RWPE2 (cell line): ENCODE results near the gene RBMXL2.

Source experiments
- ATAC-seq: fragments of 200-7000 bp; cut with Tn5 transposase; 3 replicates; pipeline ENCODE4 v1.9.1; 2021; ENCODE audit warnings: low read depth
- DNase-seq: peaks from one replicate; pipeline ENCODE4 v3.0.0-alpha.2; 2020; ENCODE audit warnings: low spot score
- H3K27ac ChIP-seq: fragments of 450-650 bp; 2 replicates; pipeline ENCODE4 v1.5.1; 2017; ENCODE audit warnings: mild to moderate bottlenecking; ENCODE audit not compliant: poor library complexity, severe bottlenecking
- H3K27me3 ChIP-seq: fragments of 250-450 bp; sonication (Bioruptor Pico); 2 replicates; pipeline ENCODE4 v1.5.1; 2021; ENCODE audit warnings: mild to moderate bottlenecking, moderate library complexity; ENCODE audit not compliant: insufficient read depth, poor library complexity, severe bottlenecking
- H3K36me3 ChIP-seq: fragments of 250-450 bp; sonication (Bioruptor Pico); 2 replicates; pipeline ENCODE4 v1.5.1; 2020; ENCODE audit warnings: low read depth, mild to moderate bottlenecking, moderate library complexity
- H3K4me1 ChIP-seq: fragments of 250-450 bp; sonication (Bioruptor Pico); 2 replicates; pipeline ENCODE4 v1.5.1; 2021; ENCODE audit warnings: mild to moderate bottlenecking, moderate library complexity; ENCODE audit not compliant: insufficient read depth, poor library complexity, severe bottlenecking
- H3K4me3 ChIP-seq: fragments of 250-450 bp; sonication (Bioruptor Pico); 2 replicates; pipeline ENCODE4 v1.5.1; 2021; ENCODE audit warnings: mild to moderate bottlenecking, moderate library complexity; ENCODE audit not compliant: severe bottlenecking
- H3K9me3 ChIP-seq: fragments of 250-450 bp; sonication (Bioruptor Pico); 2 replicates; pipeline ENCODE4 v1.5.1; 2021; ENCODE audit warnings: mild to moderate bottlenecking, moderate library complexity; ENCODE audit not compliant: severe bottlenecking
- CTCF ChIP-seq: fragments of 450-650 bp; IDR thresholded peaks from one replicate; pipeline ENCODE4 v1.5.1; 2017; ENCODE audit warnings: mild to moderate bottlenecking, moderate library complexity; ENCODE audit not compliant: poor library complexity, severe bottlenecking

Gene RBMXL2

DNA sequence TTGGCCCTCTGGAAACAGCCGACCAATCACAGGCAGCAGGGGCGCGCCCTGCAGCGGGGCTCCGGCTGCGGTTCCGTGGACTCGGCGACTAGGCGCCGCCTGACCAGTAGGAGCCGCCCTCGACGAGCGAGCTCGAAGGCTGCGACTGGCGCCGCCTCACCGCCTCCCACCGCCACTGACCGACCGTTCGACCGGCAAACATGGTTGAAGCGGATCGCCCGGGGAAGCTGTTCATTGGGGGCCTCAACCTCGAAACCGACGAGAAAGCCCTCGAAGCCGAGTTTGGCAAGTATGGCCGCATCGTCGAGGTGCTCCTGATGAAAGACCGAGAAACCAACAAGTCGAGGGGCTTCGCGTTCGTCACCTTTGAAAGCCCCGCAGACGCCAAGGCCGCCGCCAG lies at the start of gene RBMXL2:
RBMXL2 (plus strand) TSS at position 78 of the 400 bp plus-strand sequence; CDS start at position 201, 123 bp downstream.
- no peak for ATAC-seq
- TF ChIP-seq CTCF = no peak
- Histone ChIP-seq H3K9me3 (no peaks in the 10 kb centered on the region), H3K4me1 (no peaks in the 10 kb centered on the region), H3K27ac (no peak within 1 kb of the TSS), H3K27me3 (peaks cover 20% of the 10 kb centered on the region), H3K36me3 (no peaks in the 10 kb centered on the region), H3K4me3 (no peak within 1 kb of the TSS)
- DNase-seq = no peak

DNA sequence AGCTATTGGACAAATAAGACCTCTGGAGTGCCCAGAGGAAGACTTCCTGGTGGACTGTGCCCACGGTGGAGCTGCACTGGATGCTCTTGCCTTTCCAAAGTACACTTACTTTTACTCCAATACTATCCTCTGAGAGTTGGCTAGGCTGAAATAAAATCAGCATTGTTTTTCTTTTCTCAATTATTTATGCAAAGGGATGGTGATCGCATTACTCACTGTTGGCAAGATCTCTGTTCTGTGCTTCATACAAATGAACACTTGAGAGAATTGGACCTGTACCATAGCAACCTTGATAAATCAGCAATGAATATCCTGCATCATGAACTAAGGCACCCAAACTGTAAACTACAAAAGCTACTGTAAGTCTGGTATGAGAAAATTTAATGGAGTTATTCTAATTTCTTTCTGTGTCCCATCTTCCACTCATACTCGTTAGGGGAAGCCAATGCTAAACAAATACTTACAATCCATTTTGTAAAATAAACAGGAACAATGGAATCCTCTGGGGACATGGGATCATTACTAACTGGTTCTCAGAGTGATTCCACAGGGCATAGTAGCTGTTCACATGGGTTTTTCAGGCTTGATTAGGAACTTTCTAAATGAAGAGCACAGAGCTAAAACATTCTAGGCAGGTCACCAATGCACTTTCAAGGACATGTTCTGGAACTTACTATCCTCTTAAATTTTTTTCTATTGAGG lies 42.2 kb upstream of the RBMXL2 start:
- Histone ChIP-seq H3K27me3 (no peaks in the 10 kb centered on the region), H3K27ac (no peak overlapping the region), H3K36me3 (no peaks in the 10 kb centered on the region), H3K9me3 (no peaks in the 10 kb centered on the region), H3K4me3 (no peak overlapping the region), H3K4me1 (no peaks in the 10 kb centered on the region)
- DNase-seq (no peak), ATAC-seq (no peak)
- TF ChIP-seq CTCF = no peak

DNA sequence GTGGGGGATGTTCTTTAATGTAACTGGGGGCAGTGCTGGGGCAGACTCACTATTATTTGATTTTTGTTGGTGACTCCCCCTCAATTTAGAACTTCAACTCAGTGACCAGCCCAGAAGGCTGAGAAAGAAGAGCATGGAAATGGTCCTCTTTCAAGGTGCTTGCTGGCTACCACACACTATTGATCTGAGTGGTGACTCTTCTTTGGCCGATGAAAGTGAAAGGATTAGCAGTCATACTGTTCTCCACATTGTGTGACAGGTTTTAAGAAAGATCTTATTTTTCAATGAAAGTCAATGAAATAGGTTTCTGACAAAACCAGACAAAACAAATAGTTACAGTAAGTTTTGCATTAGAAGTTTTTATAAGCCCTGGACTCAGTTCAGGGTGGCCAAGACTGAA lies 38.6 kb upstream of the RBMXL2 start:
- no peak for DNase-seq
- Histone ChIP-seq H3K9me3 (no peaks in the 10 kb centered on the region), H3K4me1 (no peaks in the 10 kb centered on the region), H3K27ac (no peak overlapping the region), H3K4me3 (no peak overlapping the region), H3K36me3 (no peaks in the 10 kb centered on the region), H3K27me3 (no peaks in the 10 kb centered on the region)
- no peak for ATAC-seq
- no peak for TF ChIP-seq CTCF

GRCh38 chr11:7056828-7057513 lies 31.8 kb upstream of the RBMXL2 start:
- ATAC-seq = no peak
- DNase-seq = no peak

More at GRCh38 chr11:7056828-7057513, 31.8 kb upstream of the RBMXL2 start:
- Histone ChIP-seq H3K27ac (no peak overlapping the region), H3K27me3 (no peaks in the 10 kb centered on the region), H3K4me1 (no peaks in the 10 kb centered on the region), H3K4me3 (no peak overlapping the region), H3K9me3 (no peaks in the 10 kb centered on the region), H3K36me3 (no peaks in the 10 kb centered on the region)
- TF ChIP-seq CTCF = no peak
